ENCODE measurements around the gene DMRT1. TPM values are rescaled to one million over a fixed set of nuclear protein-coding genes. Genes with fewer than 3 reads are reported as not detected.
"Not testable (repeated sequence)": the region's sequence is repeated elsewhere in the genome, so short reads cannot be mapped to it uniquely, and the experiment has no call there.

Gene DMRT1
- total RNA-seq, 1 experiment from 2014 or later = not detected

DNA sequence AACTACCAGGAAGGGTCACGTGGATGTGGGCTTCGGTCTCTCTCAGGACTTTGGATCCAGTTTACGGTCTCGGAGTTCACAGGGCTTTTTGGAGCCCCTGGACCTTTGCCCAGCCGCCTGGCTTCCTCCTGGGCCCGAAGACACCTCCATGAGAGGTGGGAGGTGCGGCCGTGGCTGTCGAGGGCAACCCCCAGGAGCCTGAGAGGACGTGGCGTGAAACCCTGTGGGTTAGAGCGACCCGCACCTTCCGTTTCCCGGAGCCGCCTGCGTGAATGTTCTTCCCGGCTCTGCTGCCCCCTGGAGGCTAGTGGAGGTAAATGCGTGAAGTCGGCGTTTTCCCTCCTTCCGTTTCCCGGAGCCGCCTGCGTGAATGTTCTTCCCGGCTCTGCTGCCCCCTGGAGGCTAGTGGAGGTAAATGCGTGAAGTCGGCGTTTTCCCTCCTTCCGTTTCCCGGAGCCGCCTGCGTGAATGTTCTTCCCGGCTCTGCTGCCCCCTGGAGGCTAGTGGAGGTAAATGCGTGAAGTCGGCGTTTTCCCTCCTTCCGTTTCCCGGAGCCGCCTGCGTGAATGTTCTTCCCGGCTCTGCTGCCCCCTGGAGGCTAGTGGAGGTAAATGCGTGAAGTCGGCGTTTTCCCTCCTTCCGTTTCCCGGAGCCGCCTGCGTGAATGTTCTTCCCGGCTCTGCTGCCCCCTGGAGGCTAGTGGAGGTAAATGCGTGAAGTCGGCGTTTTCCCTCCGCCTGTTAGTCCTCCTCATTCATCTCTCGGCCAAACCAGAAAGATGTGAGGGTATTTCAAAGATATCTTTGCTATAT lies 157.0 kb downstream of the DMRT1 start:
- peaks cover 14% of the 10 kb centered on the region for H3K9me3 ChIP-seq
- DNase-seq, H3K36me3 ChIP-seq, H3K27me3 ChIP-seq, H3K4me3 ChIP-seq: not testable (repeated sequence)

DNA sequence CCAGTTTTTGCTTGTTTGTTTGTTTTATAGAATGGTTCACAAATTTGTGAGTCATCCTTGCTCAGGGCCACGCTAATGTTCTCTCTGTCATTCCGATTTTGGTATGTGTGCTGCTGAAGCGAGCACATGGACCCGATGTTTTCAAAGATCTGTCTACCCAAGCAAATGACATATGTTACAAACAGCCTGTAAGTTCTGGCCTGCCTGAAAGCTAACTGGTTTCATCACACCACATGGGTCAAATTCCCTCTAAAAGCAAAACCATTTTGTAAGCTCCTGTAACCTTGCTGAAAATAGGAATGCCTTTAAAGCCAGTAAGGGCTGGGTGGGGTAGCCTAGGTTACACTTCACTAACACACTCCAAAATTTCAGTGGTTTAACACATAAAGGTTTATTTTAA lies 160.3 kb downstream of the DMRT1 start:
- Histone ChIP-seq H3K9me3 (peaks cover 14% of the 10 kb centered on the region), H3K27me3 (no peaks in the 10 kb centered on the region), H3K4me3 (no peak overlapping the region), H3K36me3 (no peaks in the 10 kb centered on the region; the same call in 1 of the 2 replicates)
- DNase-seq = no peak

DNA sequence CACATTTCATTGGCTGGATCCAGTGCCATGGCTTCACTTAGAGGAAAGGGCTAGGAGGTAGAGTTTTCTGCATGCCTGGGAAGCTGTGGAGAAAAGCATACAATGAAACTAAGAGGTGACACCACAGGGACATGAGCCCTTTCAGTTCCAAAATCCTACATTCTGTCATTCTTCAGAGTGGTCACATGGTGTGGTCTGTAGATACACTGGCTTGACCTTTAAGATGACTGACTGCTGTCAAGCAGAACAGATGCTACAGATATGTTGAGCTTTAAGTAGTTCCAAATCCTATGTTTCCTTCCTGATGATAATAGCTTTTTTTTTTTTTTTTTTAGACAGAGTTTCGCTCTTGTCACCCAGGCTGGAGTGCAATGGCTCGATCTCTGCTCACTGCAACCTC lies 161.2 kb downstream of the DMRT1 start:
- Histone ChIP-seq H3K27me3 (no peaks in the 10 kb centered on the region), H3K9me3 (peaks cover 14% of the 10 kb centered on the region), H3K4me3 (no peak overlapping the region), H3K36me3 (no peaks in the 10 kb centered on the region; the same call in 1 of the 2 replicates)
- DNase-seq = no peak

DNA sequence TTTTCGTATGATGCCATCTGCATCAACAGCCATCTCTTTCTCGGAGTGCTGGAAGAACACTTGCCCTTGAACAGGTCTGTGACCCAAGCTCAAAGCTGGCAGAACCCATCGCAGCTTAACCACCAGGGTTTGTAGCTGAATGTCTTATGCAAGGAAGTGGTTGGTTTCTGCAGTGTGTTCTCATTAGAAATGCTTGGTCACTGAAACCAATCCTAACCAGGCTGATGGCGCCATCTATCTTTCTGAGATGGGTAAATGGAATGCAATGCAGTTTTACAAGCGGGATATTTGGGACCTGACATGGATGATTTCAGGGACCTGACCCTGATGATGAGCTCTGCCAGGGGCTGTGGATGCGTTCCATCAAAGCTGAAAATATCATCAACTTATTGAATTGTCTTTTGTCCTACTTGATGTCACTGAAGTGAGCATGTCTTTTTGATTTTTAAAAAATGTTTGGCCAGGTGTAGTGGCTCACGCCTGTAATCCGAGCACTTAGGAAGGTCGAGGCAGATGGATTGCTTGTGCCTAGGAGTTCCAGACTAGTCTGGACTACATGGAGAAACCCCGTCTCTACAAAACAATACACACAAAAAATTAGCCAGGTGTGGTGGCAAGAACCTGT lies 163.7 kb downstream of the DMRT1 start:
- peak; percentile 43 for DNase-seq
- H3K4me3 ChIP-seq = no peak overlapping the region
- no peaks in the 10 kb centered on the region for H3K27me3 ChIP-seq

DNA sequence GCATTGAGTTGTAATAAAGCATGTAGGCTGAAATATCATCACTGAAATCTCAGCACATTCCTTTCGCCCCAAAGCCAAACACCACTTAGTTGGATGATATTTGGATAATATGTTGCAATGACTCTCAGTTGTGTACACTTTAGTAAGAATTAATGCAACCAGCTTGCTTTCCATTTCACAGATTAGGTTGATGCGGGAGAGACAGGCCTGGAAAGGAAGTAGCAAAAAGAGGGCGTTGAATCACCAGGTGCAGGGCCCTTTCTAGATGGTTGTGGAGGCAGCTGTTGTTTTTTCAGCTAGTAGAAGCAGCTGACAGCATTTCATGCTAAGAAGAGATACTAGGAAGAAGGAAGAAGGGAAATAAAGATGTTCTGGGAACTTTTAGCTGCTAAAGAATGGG lies 165.8 kb downstream of the DMRT1 start:
- no peak for DNase-seq
- no peaks in the 10 kb centered on the region for H3K9me3 ChIP-seq
- no peaks in the 10 kb centered on the region for H3K36me3 ChIP-seq
- H3K27me3 ChIP-seq = no peaks in the 10 kb centered on the region
- H3K4me3 ChIP-seq = no peak overlapping the region

More for the DNA sequence above, 163.7 kb downstream of the DMRT1 start:
- H3K36me3 ChIP-seq = no peaks in the 10 kb centered on the region
- no peaks in the 10 kb centered on the region for H3K9me3 ChIP-seq

DNA sequence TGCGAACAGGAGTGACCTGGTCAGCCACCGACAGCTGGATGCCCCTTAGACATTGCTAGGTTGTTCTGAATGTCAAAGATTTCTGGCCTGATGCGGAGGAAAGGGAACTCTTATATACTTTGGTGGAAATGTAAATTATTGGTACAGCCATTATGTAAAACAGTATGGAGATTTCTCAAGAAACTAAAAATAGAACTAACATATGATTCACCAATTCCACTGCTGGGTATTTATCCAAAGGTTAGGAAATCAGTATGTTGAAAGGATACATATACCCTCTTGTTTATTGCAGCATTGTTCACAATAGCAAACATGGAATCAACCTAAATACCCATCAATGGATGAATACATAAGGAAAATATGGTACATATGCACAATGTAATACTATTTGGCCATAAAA lies 166.7 kb downstream of the DMRT1 start:
- H3K27me3 ChIP-seq = no peaks in the 10 kb centered on the region
- H3K9me3 ChIP-seq = no peaks in the 10 kb centered on the region
- no peaks in the 10 kb centered on the region for H3K36me3 ChIP-seq
- DNase-seq = no peak
- H3K4me3 ChIP-seq = no peak overlapping the region

DNA sequence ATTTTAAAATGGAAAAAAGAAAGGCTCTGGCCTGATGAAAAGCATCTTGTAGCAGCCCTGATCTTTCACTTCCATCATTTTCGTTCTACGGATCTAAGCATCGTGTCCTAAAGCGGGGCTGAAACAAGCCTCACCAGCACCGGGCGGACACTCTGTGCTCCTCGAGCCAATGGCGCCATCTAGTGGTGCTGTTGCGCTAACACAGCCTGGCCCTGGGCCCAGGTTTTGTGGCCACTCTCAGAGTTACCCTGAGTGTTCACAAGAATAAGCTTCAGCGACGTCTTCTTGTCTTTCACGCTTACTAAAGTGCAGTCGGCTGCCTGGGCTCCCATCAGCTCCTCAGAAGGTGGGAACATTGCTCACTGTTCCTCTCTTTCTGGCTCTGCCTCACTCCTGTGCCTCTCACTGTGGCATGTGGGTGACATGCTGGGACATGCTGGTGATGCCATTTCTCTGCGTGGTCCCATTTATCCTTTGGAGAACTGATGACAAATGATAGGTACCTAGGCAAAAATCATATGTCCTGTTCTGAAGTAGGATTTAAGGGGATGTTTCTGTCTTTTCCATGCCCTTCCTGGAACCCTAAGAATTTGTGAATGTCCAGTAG lies 167.7 kb downstream of the DMRT1 start:
- H3K27me3 ChIP-seq = peaks cover 4% of the 10 kb centered on the region; the same call in 1 of the 2 replicates
- no peaks in the 10 kb centered on the region for H3K36me3 ChIP-seq
- peak; percentile 69 for DNase-seq
- H3K4me3 ChIP-seq = no peak overlapping the region
- no peaks in the 10 kb centered on the region for H3K9me3 ChIP-seq

DNA sequence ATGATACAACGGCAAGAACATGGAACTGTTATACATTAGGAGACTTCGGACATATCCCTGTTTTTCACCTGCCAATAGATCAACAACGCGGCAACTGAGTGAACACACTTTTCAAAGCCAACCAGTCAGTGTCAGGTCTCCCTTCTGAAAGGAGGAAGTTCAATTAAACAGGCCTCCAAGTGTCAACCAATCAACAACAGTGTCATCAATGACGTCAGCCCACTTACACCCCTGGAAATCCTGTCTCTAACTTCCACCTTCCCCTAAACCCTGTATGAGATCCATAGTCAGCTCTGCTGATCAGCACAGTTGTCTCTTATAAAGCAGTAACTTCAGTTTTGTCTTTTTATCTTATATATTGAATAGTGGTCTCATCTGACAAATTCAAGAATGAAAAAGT lies 171.5 kb downstream of the DMRT1 start:
- peaks cover 4% of the 10 kb centered on the region; the same call in 1 of the 2 replicates for H3K27me3 ChIP-seq
- no peaks in the 10 kb centered on the region for H3K36me3 ChIP-seq
- no peak for DNase-seq
- H3K4me3 ChIP-seq = no peak overlapping the region
- H3K9me3 ChIP-seq = no peaks in the 10 kb centered on the region

DNA sequence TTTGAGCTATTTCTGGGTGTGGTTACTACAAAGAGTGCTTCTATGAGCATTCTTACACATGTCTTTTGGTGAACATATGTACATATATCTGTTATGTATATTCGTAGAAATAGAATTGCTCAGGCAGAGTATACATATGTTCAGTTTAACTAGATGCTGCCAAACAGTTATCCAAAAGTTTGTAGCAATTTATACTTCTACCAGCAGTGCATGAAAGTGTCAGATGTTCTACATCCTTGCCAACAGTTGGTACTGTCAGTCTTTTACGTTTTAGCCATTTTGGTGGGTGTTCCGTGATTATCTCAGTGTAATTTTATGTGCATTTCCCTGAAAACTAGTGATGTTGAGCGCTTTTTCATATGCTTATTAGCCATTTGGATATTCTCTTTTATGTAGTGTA lies 172.7 kb downstream of the DMRT1 start:
- Histone ChIP-seq H3K9me3 (no peaks in the 10 kb centered on the region), H3K36me3 (no peaks in the 10 kb centered on the region), H3K4me3 (no peak overlapping the region), H3K27me3 (peaks cover 4% of the 10 kb centered on the region; the same call in 1 of the 2 replicates)
- DNase-seq = no peak

DNA sequence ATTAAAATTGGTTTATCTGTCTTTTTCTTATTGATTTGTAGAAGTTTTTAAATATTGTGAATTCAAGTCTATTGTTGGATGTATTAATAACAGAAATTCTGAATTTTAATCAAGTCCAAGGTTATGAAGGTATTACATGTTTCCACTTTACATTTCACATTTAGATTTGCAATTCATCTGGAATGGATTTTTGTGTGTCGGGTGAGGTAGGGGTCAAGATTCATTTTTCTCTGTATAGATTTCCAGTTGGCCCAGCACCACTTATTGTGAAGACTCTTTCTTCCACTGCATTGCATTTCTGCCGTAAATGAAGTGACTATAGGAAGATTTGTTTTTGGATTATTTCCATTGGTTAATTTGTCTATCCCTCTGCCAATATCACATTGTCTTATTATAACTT lies 173.1 kb downstream of the DMRT1 start:
- Histone ChIP-seq H3K9me3 (no peaks in the 10 kb centered on the region), H3K4me3 (no peak overlapping the region), H3K36me3 (no peaks in the 10 kb centered on the region), H3K27me3 (peaks cover 4% of the 10 kb centered on the region; the same call in 1 of the 2 replicates)
- no peak for DNase-seq

DNA sequence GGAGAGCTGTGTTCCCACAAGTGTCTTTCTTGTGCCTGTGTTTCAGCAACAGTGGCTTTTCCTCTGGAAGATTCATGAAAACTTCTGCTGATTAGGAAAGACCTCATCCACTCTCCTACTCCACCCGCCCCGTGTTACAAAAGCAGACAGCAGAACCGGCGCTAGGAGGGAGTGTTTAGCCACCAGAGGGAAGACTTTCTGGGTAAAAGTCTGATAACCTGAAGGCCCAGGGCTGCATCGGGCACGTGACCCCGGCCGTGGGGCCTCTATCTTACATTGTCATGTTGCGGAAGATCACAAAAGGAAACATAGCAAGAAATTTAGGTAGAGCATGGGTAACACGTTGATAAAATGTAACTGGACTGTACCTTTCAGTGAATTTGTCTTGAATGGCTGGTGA lies 176.6 kb downstream of the DMRT1 start:
- Histone ChIP-seq H3K4me3 (no peak overlapping the region), H3K9me3 (no peaks in the 10 kb centered on the region; the same call in 1 of the 2 replicates), H3K36me3 (no peaks in the 10 kb centered on the region), H3K27me3 (peaks cover 4% of the 10 kb centered on the region; the same call in 1 of the 2 replicates)
- DNase-seq = no peak

Other genes starting within 250 kb of the DMRT1 start
- not detected in 2 replicates for gene DMRT3, start 135.0 kb downstream of the DMRT1 start, total RNA-seq (2014; rRNA removed; shearing (Covaris generic); ENCODE audit: low replicate concordance)
- gene DMRT2, start 208.7 kb downstream of the DMRT1 start, total RNA-seq (2014; rRNA removed; shearing (Covaris generic); ENCODE audit: low replicate concordance) = 0.30 TPM in 1 of 2 replicates, not detected in the other

All from MG63 (cell line).